HEK293 (cell line): ENCODE data around the gene ZFAND3.

Source experiments
- AEBP2 ChIP-seq: fragments of 450-650 bp; formaldehyde crosslinking; IDR thresholded peaks from 2 replicates; pipeline ENCODE4 v1.5.1; 2016; ENCODE audit warnings: missing biosample characterization, missing genetic modification characterization, borderline replicate concordance
- BCL11A ChIP-seq: fragments of 450-650 bp; formaldehyde crosslinking; IDR thresholded peaks from 2 replicates; pipeline ENCODE4 v1.5.1; 2016; ENCODE audit warnings: low read depth, missing biosample characterization, missing genetic modification characterization
- OSR2 ChIP-seq: fragments of 450-650 bp; formaldehyde crosslinking; IDR thresholded peaks from 2 replicates; pipeline ENCODE4 v1.5.1; 2016; ENCODE audit warnings: missing biosample characterization, missing genetic modification characterization
- YY1 ChIP-seq: fragments of 450-650 bp; formaldehyde crosslinking; IDR thresholded peaks from 2 replicates; pipeline ENCODE4 v1.5.1; 2018; ENCODE audit warnings: missing biosample characterization, missing genetic modification characterization
- ZBTB20 ChIP-seq: fragments of 450-650 bp; formaldehyde crosslinking; IDR thresholded peaks from 2 replicates; pipeline ENCODE4 v1.5.1; 2016; ENCODE audit warnings: missing biosample characterization, missing genetic modification characterization
- ZBTB49 ChIP-seq: fragments of 450-650 bp; formaldehyde crosslinking; IDR thresholded peaks from 2 replicates; pipeline ENCODE4 v1.5.1; 2016; ENCODE audit warnings: missing biosample characterization, missing genetic modification characterization, low read depth
- ZFP41 ChIP-seq: fragments of 450-650 bp; formaldehyde crosslinking; IDR thresholded peaks from 2 replicates; pipeline ENCODE4 v1.5.1; 2016; ENCODE audit warnings: missing biosample characterization, missing genetic modification characterization, borderline replicate concordance
- ZNF138 ChIP-seq: fragments of 450-650 bp; formaldehyde crosslinking; IDR thresholded peaks from 2 replicates; pipeline ENCODE4 v1.5.1; 2016; ENCODE audit warnings: missing biosample characterization, missing genetic modification characterization, borderline replicate concordance
- ZNF24 ChIP-seq: fragments of 450-650 bp; formaldehyde crosslinking; IDR thresholded peaks from 2 replicates; pipeline ENCODE4 v1.5.1; 2016; ENCODE audit warnings: missing biosample characterization, missing genetic modification characterization
- ZNF274 ChIP-seq, 2 experiments: fragments of 200-500 bp in 1 of 2; fragments of 450-650 bp in 1 of 2; sonication (Bioruptor generic) in 1 of 2; formaldehyde crosslinking in 1 of 2; IDR thresholded peaks; 2 replicates each; pipeline versions ENCODE4 v1.5.1 to v1.6.1; 2014 to 2016; ENCODE audit warnings: borderline replicate concordance in 1 of 2, inconsistent platforms in 1 of 2, low read length in 1 of 2, missing biosample characterization in 1 of 2, missing genetic modification characterization in 1 of 2
- ZNF624 ChIP-seq: fragments of 450-650 bp; formaldehyde crosslinking; IDR thresholded peaks from 2 replicates; pipeline ENCODE4 v1.5.1; 2017; ENCODE audit warnings: missing biosample characterization, missing genetic modification characterization
- ZNF660 ChIP-seq: fragments of 450-650 bp; IDR thresholded peaks from 2 replicates; pipeline ENCODE4 v1.5.1; 2018; ENCODE audit warnings: missing biosample characterization, mild to moderate bottlenecking, missing genetic modification characterization
- TF ChIP-seq, protein P1 (sequence below): fragments of 450-650 bp; formaldehyde crosslinking; IDR thresholded peaks from 2 replicates; pipeline ENCODE4 v1.5.1; 2016; ENCODE audit warnings: missing biosample characterization, missing genetic modification characterization
- TF ChIP-seq, protein P2 (sequence below): fragments of 450-650 bp; formaldehyde crosslinking; optimal IDR thresholded peaks from 2 replicates; pipeline ENCODE3; 2016; ENCODE audit warnings: missing biosample characterization, mild to moderate bottlenecking, missing genetic modification characterization

DNA sequence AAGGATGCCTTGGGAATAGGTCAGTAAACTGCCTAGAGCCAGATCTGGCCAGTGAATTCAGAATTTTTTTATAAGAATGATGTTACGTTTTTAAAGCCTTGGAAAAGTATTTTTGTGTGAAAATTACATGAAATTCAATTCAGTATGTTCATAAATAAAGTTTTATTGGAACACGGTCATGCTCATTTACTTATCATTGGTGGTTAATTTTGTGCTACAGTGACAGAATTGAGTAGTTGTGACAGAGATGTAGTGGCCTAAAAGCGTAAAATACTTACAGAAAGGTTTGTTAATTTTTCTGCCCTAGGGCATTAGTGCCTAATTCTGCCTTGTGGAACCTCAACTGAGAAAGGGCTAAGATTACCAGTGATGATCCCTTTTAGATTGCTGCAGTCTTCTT lies 28.2 kb downstream of the ZFAND3 start:
- TF ChIP-seq, protein P1, sequence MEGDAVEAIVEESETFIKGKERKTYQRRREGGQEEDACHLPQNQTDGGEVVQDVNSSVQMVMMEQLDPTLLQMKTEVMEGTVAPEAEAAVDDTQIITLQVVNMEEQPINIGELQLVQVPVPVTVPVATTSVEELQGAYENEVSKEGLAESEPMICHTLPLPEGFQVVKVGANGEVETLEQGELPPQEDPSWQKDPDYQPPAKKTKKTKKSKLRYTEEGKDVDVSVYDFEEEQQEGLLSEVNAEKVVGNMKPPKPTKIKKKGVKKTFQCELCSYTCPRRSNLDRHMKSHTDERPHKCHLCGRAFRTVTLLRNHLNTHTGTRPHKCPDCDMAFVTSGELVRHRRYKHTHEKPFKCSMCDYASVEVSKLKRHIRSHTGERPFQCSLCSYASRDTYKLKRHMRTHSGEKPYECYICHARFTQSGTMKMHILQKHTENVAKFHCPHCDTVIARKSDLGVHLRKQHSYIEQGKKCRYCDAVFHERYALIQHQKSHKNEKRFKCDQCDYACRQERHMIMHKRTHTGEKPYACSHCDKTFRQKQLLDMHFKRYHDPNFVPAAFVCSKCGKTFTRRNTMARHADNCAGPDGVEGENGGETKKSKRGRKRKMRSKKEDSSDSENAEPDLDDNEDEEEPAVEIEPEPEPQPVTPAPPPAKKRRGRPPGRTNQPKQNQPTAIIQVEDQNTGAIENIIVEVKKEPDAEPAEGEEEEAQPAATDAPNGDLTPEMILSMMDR (tag by site-specific recombination): no peak
- TF ChIP-seq AEBP2: no peak
- TF ChIP-seq BCL11A: no peak
- no peak for TF ChIP-seq YY1 (tag by site-specific recombination)
- TF ChIP-seq ZBTB49 (tag by site-specific recombination): no peak
- TF ChIP-seq OSR2 (tag by site-specific recombination): no peak
- no peak for TF ChIP-seq ZNF274 (IDR thresholded peaks at IDR 0.05; ENCODE audit: low read length)
- TF ChIP-seq ZNF274 (tag by site-specific recombination; IDR thresholded peaks at IDR 0.05; ENCODE audit: borderline replicate concordance): no peak
- TF ChIP-seq ZNF24 (tag by site-specific recombination): no peak
- TF ChIP-seq ZNF624 (tag by site-specific recombination): no peak
- no peak for TF ChIP-seq ZFP41 (tag by site-specific recombination)
- TF ChIP-seq ZNF138 (tag by site-specific recombination): no peak
- TF ChIP-seq ZBTB20: no peak
- no peak for TF ChIP-seq ZNF660 (tag by site-specific recombination)
- TF ChIP-seq, protein P2, sequence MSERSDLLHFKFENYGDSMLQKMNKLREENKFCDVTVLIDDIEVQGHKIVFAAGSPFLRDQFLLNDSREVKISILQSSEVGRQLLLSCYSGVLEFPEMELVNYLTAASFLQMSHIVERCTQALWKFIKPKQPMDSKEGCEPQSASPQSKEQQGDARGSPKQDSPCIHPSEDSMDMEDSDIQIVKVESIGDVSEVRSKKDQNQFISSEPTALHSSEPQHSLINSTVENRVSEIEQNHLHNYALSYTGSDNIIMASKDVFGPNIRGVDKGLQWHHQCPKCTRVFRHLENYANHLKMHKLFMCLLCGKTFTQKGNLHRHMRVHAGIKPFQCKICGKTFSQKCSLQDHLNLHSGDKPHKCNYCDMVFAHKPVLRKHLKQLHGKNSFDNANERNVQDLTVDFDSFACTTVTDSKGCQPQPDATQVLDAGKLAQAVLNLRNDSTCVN (tag by site-specific recombination): no peak
